HG03039 (cell line): ENCODE measurements around the gene SMIM28.

Source experiments
- ATAC-seq: cut with Tn5 transposase; IDR thresholded peaks from one replicate; pipeline ENCODE4 v1.9.1; 2021; ENCODE audit warnings: mild to moderate bottlenecking, moderate library complexity; ENCODE audit not compliant: unreplicated experiment

Gene SMIM28

GRCh38 chr6:138427701-138428100 is 50.0 kb downstream of the SMIM28 start:
- no peak for ATAC-seq

GRCh38 chr6:138428944-138429598 is 51.4 kb downstream of the SMIM28 start:
- ATAC-seq: no peak

GRCh38 chr6:138429761-138430160 is 52.1 kb downstream of the SMIM28 start:
- no peak for ATAC-seq

DNA sequence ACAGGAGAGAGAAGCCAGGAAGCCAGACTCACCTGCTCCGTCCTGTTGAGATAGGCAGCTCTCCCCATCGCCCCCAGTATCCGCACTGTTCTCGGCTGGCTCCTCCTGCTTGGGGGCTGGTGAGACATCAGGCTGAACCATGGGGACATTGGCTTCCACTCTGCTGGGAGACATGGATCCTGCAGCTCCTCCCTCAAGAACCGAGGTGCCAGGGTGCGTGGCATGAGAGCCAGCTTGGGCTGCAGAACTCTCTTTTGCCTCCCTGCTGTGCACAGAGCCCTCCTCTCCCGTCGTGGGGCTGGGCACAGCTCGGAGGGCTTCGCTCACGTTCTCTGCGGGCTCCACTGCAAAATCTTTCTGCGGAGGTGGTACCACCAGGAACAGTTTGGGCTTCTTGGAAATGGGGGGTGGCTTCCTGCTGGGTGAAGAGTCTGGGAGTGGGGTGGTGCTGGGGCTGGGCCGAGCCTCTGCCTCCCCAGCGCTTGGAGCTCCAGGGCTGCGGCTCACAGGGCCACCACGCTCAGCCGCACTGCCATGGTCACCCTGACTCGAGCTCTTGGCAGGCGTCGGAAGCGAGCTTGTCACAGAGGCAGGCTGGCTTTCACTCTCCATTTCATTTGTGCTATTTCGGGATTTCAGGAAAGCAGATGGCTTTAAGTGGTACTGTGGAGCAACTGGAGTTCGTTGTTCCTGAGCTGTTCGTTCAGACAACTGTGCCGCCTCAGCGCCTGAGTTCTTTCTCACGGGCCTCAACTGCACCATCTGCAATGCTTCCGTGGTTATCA is 52.8 kb downstream of the SMIM28 start:
- ATAC-seq: no peak

DNA sequence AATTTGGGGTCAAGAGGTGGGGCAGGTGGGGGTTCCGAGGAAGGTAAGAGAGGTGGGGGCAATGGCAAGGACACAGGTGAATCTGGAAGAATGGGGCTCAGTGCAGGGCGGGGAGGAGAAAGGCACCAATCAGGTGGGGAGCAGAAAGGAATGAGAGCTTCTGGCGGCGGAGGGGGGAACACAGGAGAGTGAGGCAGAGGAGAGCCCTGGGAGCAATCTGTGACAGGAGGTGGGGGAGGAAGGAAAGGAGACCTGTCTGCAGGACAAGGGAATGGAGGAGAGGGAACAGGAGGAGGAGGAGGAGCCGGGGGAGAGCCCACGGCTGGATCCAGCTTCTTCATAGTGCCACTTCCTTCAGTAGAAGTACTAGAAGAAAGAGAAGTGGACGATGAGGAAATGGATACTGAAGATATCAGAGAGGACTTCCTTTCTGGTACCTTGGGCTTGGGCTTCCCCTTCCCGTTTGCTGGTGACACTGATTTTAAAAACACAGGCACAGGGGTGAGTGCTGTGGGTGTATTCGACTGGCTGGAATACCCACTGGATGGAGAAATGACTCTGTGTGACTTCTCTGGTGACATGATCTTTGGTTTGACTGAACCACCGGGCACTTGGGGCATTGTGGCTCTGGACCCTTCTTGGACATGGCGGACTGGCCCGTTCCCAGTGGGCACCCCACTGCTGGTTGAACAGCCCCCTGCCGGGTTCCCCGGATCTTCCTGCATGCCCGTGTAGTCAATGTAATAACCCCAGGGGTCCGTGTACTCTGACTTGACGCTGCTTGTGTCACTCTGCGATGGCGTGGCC is 53.8 kb downstream of the SMIM28 start:
- no peak for ATAC-seq

DNA sequence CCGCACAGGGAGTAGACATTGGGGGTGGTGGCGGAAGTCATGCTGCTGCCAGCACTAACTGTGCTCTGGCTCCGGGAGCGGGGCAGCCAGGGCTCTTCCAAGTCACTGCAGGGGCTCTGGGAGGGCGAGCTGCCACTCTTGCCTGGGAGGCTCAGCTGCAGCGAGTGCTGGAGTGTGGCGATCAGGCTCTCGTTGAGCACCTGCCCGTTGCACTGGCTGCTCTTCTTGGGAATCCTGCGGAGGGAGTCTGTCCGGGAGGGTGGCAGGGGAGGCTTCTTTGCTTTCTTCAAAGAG is 54.3 kb downstream of the SMIM28 start:
- ATAC-seq: no peak
